ENCODE results near the gene PHETA2.
"Not testable (repeated sequence)": the region's sequence is repeated elsewhere in the genome, so short reads cannot be mapped to it uniquely, and the experiment has no call there.

Gene PHETA2

GRCh38 chr22:42065438-42066125 lies 8.5 kb upstream of the PHETA2 start:
- Mint-ChIP-seq H3K9me3 (no peaks in the 10 kb centered on the region), H3K36me3 (ENCODE audit: low read depth) (peaks cover 19% of the 10 kb centered on the region), H3K27ac (no peak overlapping the region)

GRCh38 chr22:42066126-42066761 lies 7.8 kb upstream of the PHETA2 start:
- H3K36me3 Mint-ChIP-seq (ENCODE audit: low read depth) = peaks cover 14% of the 10 kb centered on the region
- H3K4me3 Mint-ChIP-seq = no peak overlapping the region
- no peaks in the 10 kb centered on the region for H3K27me3 Mint-ChIP-seq
- H3K27ac Mint-ChIP-seq = no peak overlapping the region
- peaks cover 10% of the 10 kb centered on the region for H3K4me1 Mint-ChIP-seq (ENCODE audit: low read depth)
- H3K9me3 Mint-ChIP-seq = no peaks in the 10 kb centered on the region

More at GRCh38 chr22:42065438-42066125, 8.5 kb upstream of the PHETA2 start:
- H3K4me1 Mint-ChIP-seq (ENCODE audit: low read depth) = peaks cover 4% of the 10 kb centered on the region
- no peak overlapping the region for H3K4me3 Mint-ChIP-seq
- no peaks in the 10 kb centered on the region for H3K27me3 Mint-ChIP-seq

DNA sequence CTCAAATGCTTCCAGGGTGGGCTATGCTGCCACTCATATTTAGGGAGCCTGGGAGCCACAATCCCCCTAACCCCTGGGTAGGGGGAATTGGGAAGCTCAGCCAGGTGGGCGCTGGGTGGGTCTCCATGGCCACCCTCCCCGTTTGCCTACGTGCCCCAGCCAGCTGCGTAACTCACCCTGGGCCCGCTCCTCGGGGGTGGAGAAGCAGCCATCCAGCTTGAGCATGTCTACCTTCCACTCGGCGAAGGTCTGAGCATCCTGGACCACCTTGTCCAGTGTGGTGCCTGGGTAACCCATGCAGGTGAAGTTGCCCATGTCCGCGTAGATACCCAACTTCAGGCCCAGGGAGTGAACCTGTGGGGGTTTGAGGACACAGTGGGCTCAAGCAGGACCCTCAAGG lies 7.1 kb upstream of the PHETA2 start:
- peaks cover 14% of the 10 kb centered on the region for H3K36me3 Mint-ChIP-seq (ENCODE audit: low read depth)
- no peaks in the 10 kb centered on the region for H3K9me3 Mint-ChIP-seq
- no peaks in the 10 kb centered on the region for H3K27me3 Mint-ChIP-seq
- peaks cover 16% of the 10 kb centered on the region for H3K4me1 Mint-ChIP-seq (ENCODE audit: low read depth)
- no peak overlapping the region for H3K4me3 Mint-ChIP-seq
- no peak overlapping the region for H3K27ac Mint-ChIP-seq

- no peaks in the 10 kb centered on the region for H3K27me3 Mint-ChIP-seq
- H3K4me1 Mint-ChIP-seq (ENCODE audit: low read depth) = peaks cover 16% of the 10 kb centered on the region
- H3K27ac Mint-ChIP-seq = no peak overlapping the region
- H3K4me3 Mint-ChIP-seq = no peak overlapping the region
- H3K36me3 Mint-ChIP-seq (ENCODE audit: low read depth) = peaks cover 14% of the 10 kb centered on the region
- no peaks in the 10 kb centered on the region for H3K9me3 Mint-ChIP-seq
These were observed 6.3 kb upstream of the PHETA2 start for GRCh38 chr22:42067671-42068251.

GRCh38 chr22:42068291-42068690 lies 5.8 kb upstream of the PHETA2 start:
- H3K4me1 Mint-ChIP-seq (ENCODE audit: low read depth) = peaks cover 19% of the 10 kb centered on the region
- H3K27me3 Mint-ChIP-seq = no peaks in the 10 kb centered on the region
- no peak overlapping the region for H3K27ac Mint-ChIP-seq
- H3K36me3 Mint-ChIP-seq (ENCODE audit: low read depth) = peaks cover 14% of the 10 kb centered on the region
- H3K4me3 Mint-ChIP-seq = no peak overlapping the region
- no peaks in the 10 kb centered on the region for H3K9me3 Mint-ChIP-seq

- Mint-ChIP-seq H3K9me3 (no peaks in the 10 kb centered on the region), H3K4me3 (peak overlapping the region; percentile 88), H3K36me3 (ENCODE audit: low read depth) (peaks cover 12% of the 10 kb centered on the region), H3K27me3 (no peaks in the 10 kb centered on the region), H3K4me1 (ENCODE audit: low read depth) (peaks cover 25% of the 10 kb centered on the region), H3K27ac (peak overlapping the region; percentile 90)
These were observed 4.1 kb upstream of the PHETA2 start for GRCh38 chr22:42069801-42070516.

GRCh38 chr22:42070517-42071422 lies 3.3 kb upstream of the PHETA2 start, which contains the start of gene NAGA:
Gene NAGA, minus strand, starts transcription at chr22:42070812. Its CDS starts 515 bp downstream, at chr22:42070297.
- H3K27me3 Mint-ChIP-seq = no peaks in the 10 kb centered on the region
- no peaks in the 10 kb centered on the region for H3K9me3 Mint-ChIP-seq
- peaks cover 25% of the 10 kb centered on the region for H3K4me1 Mint-ChIP-seq (ENCODE audit: low read depth)
- H3K4me3 Mint-ChIP-seq = peak within 1 kb of the TSS; percentile 88
- H3K36me3 Mint-ChIP-seq (ENCODE audit: low read depth) = peaks cover 5% of the 10 kb centered on the region
- peak within 1 kb of the TSS; percentile 90 for H3K27ac Mint-ChIP-seq

DNA sequence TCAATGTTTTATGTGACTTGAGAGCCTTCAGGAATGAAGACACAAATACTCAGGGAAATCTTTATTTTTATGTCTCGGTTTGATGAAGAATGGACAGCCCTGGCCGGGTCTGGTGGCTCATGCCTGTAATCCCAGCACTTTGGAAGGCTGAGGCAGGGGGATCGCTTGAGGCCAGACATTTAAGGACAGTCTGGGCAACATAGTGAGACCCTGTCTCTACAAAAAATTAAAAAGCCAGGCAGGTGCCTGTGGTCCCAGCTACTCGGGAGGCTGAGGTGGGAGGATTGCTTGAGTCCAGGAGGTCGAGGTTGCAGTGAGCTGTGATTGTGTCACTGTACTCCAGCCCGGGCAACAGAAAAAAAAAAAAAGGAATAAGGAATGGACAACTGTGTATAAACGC lies 2.5 kb upstream of the PHETA2 start:
- H3K27me3 Mint-ChIP-seq; H3K36me3 Mint-ChIP-seq (ENCODE audit: low read depth); H3K9me3 Mint-ChIP-seq; H3K27ac Mint-ChIP-seq: not testable (repeated sequence)
- Mint-ChIP-seq H3K4me3 (peak overlapping the region; percentile 88), H3K4me1 (ENCODE audit: low read depth) (peaks cover 25% of the 10 kb centered on the region)

DNA sequence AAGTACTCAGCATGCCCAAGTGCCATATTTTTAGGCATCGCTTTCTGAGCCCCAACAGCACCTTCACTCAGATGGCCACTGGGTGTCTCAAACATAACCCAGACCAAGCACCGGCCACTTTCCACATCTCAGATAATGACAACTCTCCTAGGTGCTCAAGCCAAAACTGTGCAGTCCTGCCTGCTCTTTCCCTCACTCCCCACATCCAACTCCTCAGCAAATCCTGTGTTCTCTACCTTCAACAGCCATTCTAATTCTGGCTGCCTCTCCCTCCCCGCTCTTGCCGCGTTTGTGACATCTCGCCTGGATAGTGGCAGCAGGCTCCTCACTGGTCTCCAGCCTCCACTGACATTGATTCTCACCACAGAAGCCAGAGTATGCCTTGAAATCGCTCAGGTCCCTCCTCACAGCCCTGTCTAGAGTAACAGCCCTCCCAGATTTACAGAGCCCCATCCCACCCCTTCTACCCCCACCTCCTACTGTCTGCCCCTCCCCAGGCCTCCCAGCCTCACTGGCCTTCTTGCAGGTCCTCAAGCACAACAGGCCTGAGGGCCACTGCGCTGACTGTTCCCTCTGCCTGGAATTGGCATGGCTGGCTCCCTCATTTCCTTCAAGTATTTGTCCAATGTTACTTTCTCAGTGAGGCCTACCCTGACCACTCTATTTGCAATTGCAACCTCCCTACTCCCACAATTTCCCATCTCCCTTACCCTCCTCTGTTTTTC lies 1.3 kb upstream of the PHETA2 start:
- H3K27ac Mint-ChIP-seq = peak overlapping the region; percentile 13
- H3K36me3 Mint-ChIP-seq (ENCODE audit: low read depth) = no peaks in the 10 kb centered on the region
- H3K9me3 Mint-ChIP-seq = no peaks in the 10 kb centered on the region
- H3K27me3 Mint-ChIP-seq = no peaks in the 10 kb centered on the region
- H3K4me1 Mint-ChIP-seq (ENCODE audit: low read depth) = peaks cover 25% of the 10 kb centered on the region
- H3K4me3 Mint-ChIP-seq = peak overlapping the region; percentile 0

DNA sequence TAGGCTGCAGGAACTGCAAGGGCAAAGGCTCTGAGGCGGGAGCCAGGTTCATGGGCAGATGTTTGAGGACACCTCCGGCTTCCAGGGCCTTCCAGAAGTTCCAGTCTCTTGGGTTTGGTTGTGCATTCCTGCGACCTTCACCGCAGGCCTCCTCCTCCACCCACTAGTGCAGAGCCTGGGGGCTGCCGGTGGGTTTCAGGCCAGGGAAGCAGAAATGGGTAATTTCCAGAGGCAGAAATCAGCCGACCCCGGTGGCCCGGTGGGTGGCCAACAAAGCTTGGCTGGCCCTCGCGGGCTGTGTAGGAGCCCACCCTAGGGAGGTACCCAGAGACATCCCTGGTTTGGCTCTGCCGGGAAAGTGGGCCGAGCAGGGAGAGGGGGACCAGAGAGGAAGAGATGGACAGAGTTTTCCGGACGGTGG lies 417 bp upstream of the PHETA2 start:
- Mint-ChIP-seq H3K4me1 (ENCODE audit: low read depth) (peaks cover 25% of the 10 kb centered on the region), H3K27ac (peak overlapping the region; percentile 63), H3K9me3 (no peaks in the 10 kb centered on the region), H3K4me3 (peak overlapping the region; percentile 64), H3K36me3 (ENCODE audit: low read depth) (no peaks in the 10 kb centered on the region), H3K27me3 (no peaks in the 10 kb centered on the region)

GRCh38 chr22:42074846-42075676 lies 1.0 kb downstream of the PHETA2 start:
- H3K27ac Mint-ChIP-seq = peak overlapping the region; percentile 67
- peaks cover 35% of the 10 kb centered on the region for H3K4me1 Mint-ChIP-seq (ENCODE audit: low read depth)
- no peaks in the 10 kb centered on the region for H3K9me3 Mint-ChIP-seq
- H3K4me3 Mint-ChIP-seq = peak overlapping the region; percentile 17
- no peaks in the 10 kb centered on the region for H3K27me3 Mint-ChIP-seq
- H3K36me3 Mint-ChIP-seq (ENCODE audit: low read depth) = no peaks in the 10 kb centered on the region

DNA sequence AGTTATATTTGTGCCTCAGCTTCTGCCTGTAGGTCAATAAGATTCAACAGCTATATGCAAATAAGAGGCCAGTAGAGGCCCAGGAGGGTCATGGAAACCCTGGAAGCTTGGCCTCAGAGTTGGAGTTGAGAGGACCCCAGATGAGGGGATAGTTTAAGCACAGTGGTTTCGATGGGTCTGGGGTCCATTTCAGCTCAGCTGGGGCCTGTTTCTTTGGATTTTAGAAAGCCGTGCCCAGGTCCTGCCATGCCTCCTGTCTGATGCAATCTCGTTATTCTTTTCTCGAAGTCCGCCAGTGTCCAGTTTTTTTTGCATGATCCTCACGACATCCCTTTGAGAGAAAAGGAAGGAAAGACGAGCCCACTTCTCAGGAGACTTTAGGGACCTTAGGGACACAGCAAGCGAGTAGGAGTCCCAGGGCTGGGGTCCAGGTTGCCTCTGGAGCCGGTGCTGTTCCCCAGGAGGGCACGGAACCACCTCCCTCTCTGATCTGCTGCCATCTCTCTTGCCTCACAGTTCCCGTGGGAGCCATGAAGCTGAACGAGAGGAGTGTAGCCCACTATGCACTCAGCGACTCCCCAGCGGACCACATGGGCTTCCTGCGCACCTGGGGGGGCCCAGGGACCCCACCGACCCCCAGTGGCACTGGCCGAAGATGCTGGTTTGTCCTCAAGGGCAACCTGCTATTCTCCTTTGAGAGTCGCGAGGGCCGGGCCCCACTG lies 2.9 kb downstream of the PHETA2 start:
- Mint-ChIP-seq H3K4me1 (ENCODE audit: low read depth) (peaks cover 36% of the 10 kb centered on the region), H3K27me3 (no peaks in the 10 kb centered on the region), H3K9me3 (no peaks in the 10 kb centered on the region), H3K36me3 (ENCODE audit: low read depth) (peaks cover 4% of the 10 kb centered on the region), H3K27ac (no peak overlapping the region), H3K4me3 (no peak overlapping the region)

Measured in stimulated activated naive CD8-positive, alpha-beta T cell treated with anti-CD3 and anti-CD28 coated beads, Interleukin-15, Interleukin-2, amounts not matched to agents 100 ng/mL and 50 ng/mL, for 24 hours (primary cell).